Ovary (tissue), 3 donors: ENCODE results near the gene CDC34.
A peak's percentile ranks its signal among the peaks of the same experiment; 100 is the strongest.

Experiments used
- CTCF ChIP-seq, 3 donors: fragments of 450-650 bp in 2 of 3; fragments of 200-600 bp in 1 of 3; IDR thresholded peaks; one replicate each; pipeline versions ENCODE4 v1.5.1 to v1.8.0; 2016 to 2022; ENCODE audit warnings: antibody characterized with exemption in 3 of 3, mild to moderate bottlenecking in 1 of 3
- EP300 ChIP-seq: sonication (generic); formaldehyde crosslinking; IDR thresholded peaks from one replicate; pipeline ENCODE4 v1.6.1; 2017; ENCODE audit warnings: antibody characterized with exemption
- donor health status: DM: no; HTN: no; CAD: no.

GRCh38 chr19:566403-566802 is 34.8 kb downstream of the CDC34 start:
- TF ChIP-seq CTCF (IDR thresholded peaks at IDR 0.05): no peak
- TF ChIP-seq EP300: peak; percentile 89
